ENCODE results near the gene AKAP8L. TPM values are rescaled to one million over a fixed set of nuclear protein-coding genes. Genes with fewer than 3 reads are reported as not detected.
A peak's percentile ranks its signal among the peaks of the same experiment; 100 is the strongest.

The AKAP8L gene
- total and polyA plus RNA-seq, 9 of the 15 experiments (the other 6 are each of a cell fraction or from before 2014, with no cell fraction given) = 2.4 to 116 (median 70.7) TPM

GRCh38 chr19:15432629-15433518, 14.1 kb upstream of the AKAP8L start:
- peaks cover 5% of the 10 kb centered on the region for H3K9me1 ChIP-seq (ENCODE audit: control insufficient read depth, insufficient read depth, low read length)
- in situ Hi-C loops (cut with MboI) = no loop called here
- peak overlapping the region; percentile 75 for H3K4me3 ChIP-seq
- H2AFZ ChIP-seq (ENCODE audit: low read depth, low read length) = peak overlapping the region; percentile 93
- no peaks in the 10 kb centered on the region for H4K20me1 ChIP-seq (replicated peaks; ENCODE audit: control insufficient read depth, insufficient read depth, low read length)
- peaks cover 14 to 50% of the 10 kb centered on the region in 2 experiments for H3K4me1 ChIP-seq (replicated peaks in 1 of 2; ENCODE audit: control insufficient read depth in 2 of 2, insufficient read depth in 2 of 2, low read length in 2 of 2)
- peaks cover 33% of the 10 kb centered on the region; the same call in 2 of the 3 replicates for H3K36me3 ChIP-seq (ENCODE audit: control insufficient read depth, insufficient read depth, low read length)
- peak overlapping the region; percentile 73 for H3K27ac ChIP-seq (ENCODE audit: extremely low read depth, low read depth, low read length)
- ChIA-PET POLR2A (interaction anchor here (0.5 to 1.5 kb wide), 9 partner anchors 9 to 871 kb away, joined by 3 to 19 read pairs (median 5); partner anchors contain the start of gene AKAP8L), CTCF (ENCODE audit: low intra/inter-chr PET ratio) (no interaction called here)
- peaks cover 44% of the 10 kb centered on the region for H3K79me2 ChIP-seq (ENCODE audit: control insufficient read depth, insufficient read depth, low read length)
- peak; percentile 69 for FAIRE-seq
- no TSS peak for BruUV-seq (replicated peaks)
- intact Hi-C loops (cut with micrococcal nuclease) = loop anchor here (2.0 kb wide), 1 partner anchor 14 kb away; the partner anchor contains the start of gene AKAP8L
- H3K27me3 ChIP-seq (ENCODE audit: control insufficient read depth in 2 of 2, insufficient read depth in 2 of 2, low read length in 2 of 2) = peaks cover 0 to 2% of the 10 kb centered on the region in 2 experiments; a peak in 2 of 5 replicates
- 9% methylated on average over 31 of the region's 75 CpGs for WGBS (ENCODE audit: insufficient coverage, low coverage, missing lambda C conversion rate)
- H3K4me2 ChIP-seq (ENCODE audit: insufficient read depth, low read length) = peak overlapping the region; percentile 86
- peak; percentile 91 to 96 (median 94) for DNase-seq (ENCODE audit: extremely low read depth in 1 of 4, low spot score in 3 of 4)
- H3K9ac ChIP-seq (ENCODE audit: insufficient read depth in 1 of 2, low read depth in 2 of 2, low read length in 2 of 2) = peak overlapping the region; percentile 80 to 90; a peak in 3 of 4 replicates
- H3K9me3 ChIP-seq (replicated peaks; ENCODE audit: control insufficient read depth, insufficient read depth, low read depth, low read length) = no peaks in the 10 kb centered on the region
- ATAC-seq = peak; percentile 89
- peak in 1 of 2 experiments; percentile 100; a peak in 2 of 4 replicates for TF ChIP-seq MLLT1 (IDR thresholded peaks at IDR 0.05)
- TF ChIP-seq HMGXB4 (CRISPR knock-in tag; IDR thresholded peaks at IDR 0.05) = 0 out of 2 replicates have a peak, but pooled peaks have one; percentile 40
- peak; percentile 11 for TF ChIP-seq SP2 (IDR thresholded peaks at IDR 0.05; ENCODE audit: extremely low read depth, low read depth, low read length, poor library complexity, severe bottlenecking)
- peak; percentile 87 for TF ChIP-seq ZBTB9 (CRISPR knock-in tag; IDR thresholded peaks at IDR 0.05)
- 0 out of 2 replicates have a peak, but pooled peaks have one; percentile 35 for TF ChIP-seq ZC3H4 (CRISPR knock-in tag; IDR thresholded peaks at IDR 0.05; ENCODE audit: borderline replicate concordance)
- TF ChIP-seq TAF1 (IDR thresholded peaks at IDR 0.05; ENCODE audit: control insufficient read depth, extremely low read depth, insufficient read depth, low read length, severe bottlenecking) = peak; percentile 81
- no peak for TF ChIP-seq RBM34 (IDR thresholded peaks at IDR 0.05; ENCODE audit: borderline replicate concordance, insufficient read depth, low read length)
- peak; percentile 29 for TF ChIP-seq U2AF1 (optimal IDR thresholded peaks at IDR 0.05; ENCODE audit: low read depth, low read length)
- TF ChIP-seq RCOR1 (IDR thresholded peaks at IDR 0.05; ENCODE audit: borderline replicate concordance in 1 of 2, low read depth in 2 of 2, low read length in 2 of 2) = peak in 1 of 2 experiments; percentile 67; a peak in 1 of 4 replicates
- no peak for TF ChIP-seq ATF2 (CRISPR knock-in tag; IDR thresholded peaks at IDR 0.05)
- TF ChIP-seq GTF2E2 (tag; IDR thresholded peaks at IDR 0.05) = 0 out of 2 replicates have a peak, but pooled peaks have one; percentile 39
- TF ChIP-seq POLR2AphosphoS5 (IDR thresholded peaks at IDR 0.05; ENCODE audit: control insufficient read depth, insufficient read depth, low read depth, low read length) = peak; percentile 45; the same call in 1 of the 2 replicates
